Stimulated activated CD4-positive, alpha-beta T cell treated with anti-CD3 and anti-CD28 coated beads, TNF-alpha, amount 100 ng/mL, for 48 hours (primary cell): ENCODE data around the gene WFDC6.
"Not testable (repeated sequence)": the region's sequence is repeated elsewhere in the genome, so short reads cannot be mapped to it uniquely, and the experiment has no call there.

Experiments
- DNase-seq, 3 donors: peaks; one replicate each; pipeline ENCODE4 v3.0.0-alpha.2; 2020; ENCODE audit warnings: low read depth in 3 of 3

WFDC6 gene

DNA sequence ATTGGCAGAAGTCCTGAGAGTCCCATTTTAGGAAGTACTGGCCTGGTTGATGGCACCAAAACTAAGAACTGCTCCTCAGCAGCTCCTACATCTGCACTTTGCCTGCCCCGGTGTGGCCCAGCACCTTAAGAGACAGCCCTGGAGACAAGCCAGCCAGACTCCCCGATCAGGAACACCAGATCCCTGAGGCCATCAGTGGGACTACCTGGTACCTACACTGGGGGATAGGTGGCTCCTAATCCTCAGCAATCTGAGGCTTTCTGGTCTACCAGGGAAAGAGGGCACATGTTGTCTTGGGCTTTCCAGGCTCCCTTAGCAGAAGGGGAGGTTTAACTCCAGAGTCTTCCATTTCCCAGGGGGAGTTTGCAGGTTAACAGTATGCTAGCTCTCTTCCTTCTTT lies at the start of gene WFDC6:
Gene WFDC6, minus strand, starts transcription at position 101 of the 400 bp plus-strand sequence. Its CDS starts 75 bp downstream, at position 26.
- no peak for DNase-seq

GRCh38 chr20:45588800-45589199 lies 49.5 kb upstream of the WFDC6 start:
- no peak for DNase-seq

DNA sequence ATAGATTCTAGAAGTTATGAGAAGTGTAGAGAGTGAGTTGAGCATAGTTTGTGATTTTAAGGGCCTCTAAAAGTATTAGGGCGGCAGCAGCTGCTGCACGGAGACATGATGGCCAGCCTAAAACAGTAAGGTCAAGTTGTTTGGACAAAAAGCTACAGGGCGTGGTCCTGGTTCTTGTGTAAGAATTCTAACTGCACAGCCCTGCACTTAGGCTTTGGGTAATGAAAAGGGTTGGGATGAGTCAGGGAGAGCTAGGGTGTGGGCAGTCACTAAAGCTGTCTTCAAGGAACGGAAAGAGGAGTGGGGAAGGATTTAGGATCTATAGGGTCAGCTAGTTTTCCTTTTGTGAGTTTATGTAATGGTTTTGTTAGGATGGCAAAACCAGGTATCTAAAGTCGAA lies 46.7 kb upstream of the WFDC6 start:
- DNase-seq = not testable (repeated sequence)

DNA sequence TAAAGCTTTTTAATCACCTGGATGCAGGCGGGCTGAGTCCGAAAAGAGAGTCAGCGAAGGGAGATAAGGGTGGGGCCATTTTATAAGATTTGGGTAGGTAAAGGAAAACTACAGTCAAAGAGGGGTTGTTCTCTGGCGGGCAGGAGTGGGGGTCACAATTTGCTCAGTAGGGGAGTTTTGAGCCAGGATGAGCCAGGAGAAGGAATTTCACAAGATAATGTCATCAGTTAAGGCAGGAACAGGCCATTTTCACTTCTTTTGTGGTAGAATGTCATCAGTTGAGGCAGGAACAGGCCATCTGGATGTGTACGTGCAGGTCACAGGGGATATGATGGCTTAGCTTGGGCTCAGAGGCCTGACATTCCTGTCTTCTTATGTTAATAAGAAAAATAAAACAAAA lies 45.0 kb upstream of the WFDC6 start:
- not testable (repeated sequence) for DNase-seq

DNA sequence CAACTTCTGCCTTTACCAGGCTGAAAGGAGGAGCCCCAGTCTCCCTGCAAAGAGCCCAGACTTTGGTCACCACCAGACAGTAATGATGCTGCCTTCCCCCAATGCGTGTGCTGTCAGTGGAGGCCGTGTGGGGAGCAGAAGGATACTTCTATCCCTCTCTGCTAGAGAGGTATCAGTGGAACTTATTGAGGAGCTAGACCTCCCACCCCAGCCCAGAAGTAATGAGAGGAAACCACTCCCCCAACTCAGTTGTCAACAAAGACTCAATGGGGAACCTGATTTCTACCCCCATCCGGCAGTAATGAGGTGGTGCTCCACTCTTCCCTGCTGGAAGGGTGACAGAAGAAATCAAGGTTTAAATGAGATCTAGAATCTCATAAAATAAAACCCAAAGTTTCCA lies 44.2 kb upstream of the WFDC6 start:
- no peak for DNase-seq

- no peak for DNase-seq
Observed at GRCh38 chr20:45581702-45582101, 42.4 kb upstream of the WFDC6 start.

DNA sequence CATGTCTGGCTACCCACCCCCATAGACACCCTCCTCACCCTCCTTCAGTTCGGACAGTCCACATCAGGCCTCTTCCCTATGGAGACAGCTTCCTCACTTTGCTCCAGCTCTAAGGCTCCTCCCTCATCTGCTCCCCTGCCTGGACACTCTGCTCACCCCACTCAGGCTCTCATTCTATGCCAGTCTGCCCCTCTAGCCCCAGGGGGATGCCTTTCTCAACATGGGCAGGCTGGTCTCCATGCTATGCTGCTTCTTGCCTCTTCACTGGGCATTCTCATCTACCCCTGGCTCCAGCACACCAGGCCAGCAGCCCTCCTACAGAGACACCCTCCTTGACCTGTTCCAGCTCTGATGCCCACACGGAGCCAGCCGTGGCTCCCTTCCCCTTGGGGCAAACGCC lies 39.9 kb upstream of the WFDC6 start, which contains the start of gene WFDC8:
Gene WFDC8, minus strand, starts transcription at position 101 of the 400 bp plus-strand sequence. Its CDS starts 37 bp downstream, at position 64.
- no peak for DNase-seq

GRCh38 chr20:45578231-45578630 lies 38.9 kb upstream of the WFDC6 start:
- DNase-seq = no peak

DNA sequence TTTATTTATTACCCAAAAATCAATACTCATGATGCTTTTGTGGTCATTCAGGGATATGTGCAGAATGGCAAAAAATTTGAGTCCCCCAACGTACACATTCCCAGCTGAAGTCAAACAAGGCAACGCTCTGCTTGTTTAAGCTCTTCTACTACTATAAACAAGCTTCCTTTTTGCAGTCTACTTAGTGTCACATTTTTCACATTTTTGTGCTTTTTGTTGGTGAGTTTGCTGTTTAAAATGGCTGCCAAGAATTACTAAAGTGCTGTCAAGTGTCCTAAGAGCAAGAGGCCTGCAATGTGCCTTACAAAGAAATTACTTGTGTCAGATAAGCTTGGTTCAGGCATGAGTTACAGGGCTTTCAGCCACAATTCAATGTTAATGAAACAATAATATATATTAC lies 37.7 kb upstream of the WFDC6 start:
- no peak for DNase-seq

- DNase-seq = no peak
Observed at GRCh38 chr20:45575931-45576330, 36.6 kb upstream of the WFDC6 start.

DNA sequence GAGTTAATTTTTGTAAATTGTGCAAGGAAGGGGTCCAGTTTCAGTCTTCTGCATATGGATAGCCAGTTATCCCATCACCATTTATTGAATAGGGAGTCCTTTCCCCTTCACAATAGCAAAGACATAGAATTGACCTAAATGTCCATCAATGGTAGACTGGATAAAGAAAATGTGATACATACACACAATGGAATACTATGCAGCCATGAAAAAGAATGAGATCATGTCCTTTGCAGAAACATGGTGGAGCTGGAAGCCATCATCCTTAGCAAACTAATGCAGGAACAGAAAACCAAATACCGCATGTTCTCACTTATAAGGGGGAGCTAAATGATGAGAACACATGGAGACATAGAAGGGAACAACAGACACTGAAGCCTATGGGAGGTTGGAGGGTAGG lies 30.4 kb upstream of the WFDC6 start:
- not testable (repeated sequence) for DNase-seq

DNA sequence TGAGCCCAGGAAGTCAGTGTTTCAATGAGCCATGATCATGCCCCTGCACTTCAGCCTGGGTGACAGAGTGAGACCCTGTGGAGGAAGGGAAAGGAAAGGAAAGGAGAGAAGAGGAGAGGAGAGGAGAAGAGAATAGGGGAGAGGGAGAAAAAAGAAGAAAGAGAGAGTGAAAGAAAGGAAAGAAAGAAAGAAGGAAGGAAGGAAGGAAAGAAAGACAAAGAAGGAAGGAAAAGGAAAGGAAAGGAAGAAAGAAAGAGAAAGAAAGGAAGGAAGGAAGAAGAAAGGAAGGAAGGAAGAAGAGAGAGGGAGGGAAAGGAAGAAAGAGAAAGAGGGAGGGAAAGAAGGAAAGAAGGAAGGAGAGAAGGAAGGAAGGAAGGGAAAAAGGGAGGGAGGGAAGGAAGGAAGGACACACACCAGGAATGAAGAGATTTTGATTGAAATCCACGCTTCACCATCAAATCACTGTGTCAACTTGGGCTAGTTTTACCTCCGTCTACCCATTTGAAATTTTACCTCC lies 25.5 kb upstream of the WFDC6 start:
- no peak for DNase-seq

DNA sequence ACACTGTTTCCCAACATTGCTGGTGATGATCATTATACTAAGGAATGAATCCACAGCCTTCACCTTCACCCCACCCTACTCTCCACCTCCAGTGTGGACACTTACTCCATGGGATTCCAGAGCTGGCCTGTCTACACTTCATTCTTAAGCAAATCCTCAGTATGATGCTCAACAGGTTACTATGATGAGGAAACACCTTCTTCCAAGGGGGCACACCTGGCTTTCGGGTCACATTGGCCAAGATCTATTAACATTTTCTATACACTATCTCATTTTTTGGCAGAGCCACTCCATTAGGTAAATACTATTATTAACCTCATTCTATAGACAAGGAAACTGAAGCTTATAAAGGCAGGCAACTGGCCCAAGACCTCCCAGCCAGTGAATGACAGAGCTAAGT lies 15.9 kb upstream of the WFDC6 start:
- no peak for DNase-seq

GRCh38 chr20:45552456-45552855 lies 13.2 kb upstream of the WFDC6 start:
- no peak for DNase-seq

DNA sequence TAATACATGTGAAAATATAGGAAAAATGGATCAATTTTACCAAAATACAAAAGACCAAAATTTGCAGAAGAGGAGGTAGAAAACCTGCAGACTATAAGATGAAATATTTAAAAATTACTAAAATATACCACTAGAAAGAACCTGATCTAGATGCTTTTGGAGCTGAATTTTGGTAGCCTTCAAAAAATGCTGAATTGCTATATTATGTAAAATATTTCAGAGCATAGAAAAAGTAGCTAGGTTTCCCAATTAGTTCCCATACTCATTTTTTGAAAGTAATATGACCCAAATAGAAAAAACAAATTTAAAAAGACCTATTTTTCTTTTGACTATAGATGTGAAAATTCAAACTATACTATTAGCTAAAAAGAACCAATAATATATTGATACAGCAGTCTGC lies 11.5 kb upstream of the WFDC6 start:
- DNase-seq = no peak

- no peak for DNase-seq
Observed at GRCh38 chr20:45548410-45548809, 9.1 kb upstream of the WFDC6 start.

GRCh38 chr20:45547206-45547770 lies 8.0 kb upstream of the WFDC6 start, which contains the start of gene EPPIN:
TSS of gene EPPIN (minus strand) at chr20:45547401. CDS start at chr20:45547357, 44 bp downstream.
- no peak for DNase-seq

- DNase-seq = no peak
Observed at GRCh38 chr20:45545754-45546453, 6.6 kb upstream of the WFDC6 start.

DNA sequence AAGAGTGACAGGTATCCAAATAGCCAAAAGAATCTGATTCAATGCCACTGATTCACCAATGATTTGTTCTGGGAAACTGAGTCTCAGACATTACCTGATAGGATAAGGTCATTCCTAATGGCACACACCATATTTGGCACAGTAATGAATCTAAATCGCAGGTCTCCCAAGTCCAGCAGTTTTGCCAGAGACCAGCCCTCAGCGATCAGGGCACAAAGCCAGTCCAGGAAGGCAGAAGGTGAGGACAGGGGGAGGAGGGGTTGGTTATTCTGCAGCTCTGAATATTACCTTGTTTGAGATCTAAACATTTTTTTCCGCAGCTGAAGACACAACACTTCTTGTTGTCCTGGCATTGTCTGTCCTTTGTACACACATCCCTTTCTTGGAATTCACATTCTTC lies 6.1 kb upstream of the WFDC6 start:
- DNase-seq = no peak

- no peak for DNase-seq
Observed at GRCh38 chr20:45538209-45538799, 978 bp downstream of the WFDC6 start.

DNA sequence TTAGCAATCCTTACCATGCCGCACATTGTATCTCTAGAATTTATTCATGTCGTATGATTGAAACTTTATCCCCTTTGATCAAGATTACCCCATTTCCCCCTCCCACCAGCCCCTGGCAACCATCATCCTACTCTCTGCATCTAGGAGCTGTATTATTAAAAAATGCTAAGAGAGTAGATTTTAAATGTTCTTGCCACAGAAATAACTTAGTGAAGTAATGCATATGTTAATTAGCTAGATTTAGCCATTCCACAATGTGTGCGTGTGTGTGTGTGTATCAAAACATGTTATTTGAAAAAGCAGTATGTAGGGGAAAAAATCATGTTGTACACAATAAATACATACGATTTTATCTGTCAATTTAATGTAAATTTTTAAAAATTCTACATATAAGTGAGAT lies 12.0 kb downstream of the WFDC6 start:
- no peak for DNase-seq

GRCh38 chr20:45523821-45524220 lies 15.5 kb downstream of the WFDC6 start:
- no peak for DNase-seq

DNA sequence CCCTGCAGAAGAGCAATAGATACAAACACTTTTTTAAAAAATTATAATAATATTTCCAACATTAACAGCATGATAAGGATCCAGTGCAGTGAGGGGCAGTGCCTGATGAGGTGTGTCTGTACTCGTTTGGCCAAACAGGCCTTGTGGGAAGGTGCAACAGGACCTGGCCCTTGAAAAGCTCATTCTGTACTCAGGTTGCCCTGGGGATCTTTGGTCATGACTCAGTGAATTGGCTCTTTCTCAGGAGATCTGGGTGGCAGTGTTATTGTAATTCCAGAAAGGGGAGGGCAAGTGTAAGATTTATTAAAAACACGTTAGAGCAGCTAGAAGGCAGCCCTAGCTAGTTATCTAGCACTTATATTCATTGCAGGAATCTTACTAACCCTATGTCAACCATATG lies 21.0 kb downstream of the WFDC6 start:
- no peak for DNase-seq
